CD4-positive, alpha-beta T cell (primary cell): ENCODE data around the gene PODN. TPM values are rescaled to one million over a fixed set of nuclear protein-coding genes. Genes with fewer than 3 reads are reported as not detected.

ENCODE experiments used
- ATAC-seq: fragments of 200-7000 bp; cut with Tn5 transposase; one replicate; pipeline ENCODE4 v1.10.0; 2022; ENCODE audit warnings: mild to moderate bottlenecking; ENCODE audit not compliant: poor library complexity
- CTCF ChIA-PET: fragments of 350-600 bp; sonication (Branson Sonifier 250); formaldehyde crosslinking; loops from one replicate; lab custom pipeline; 2021; ENCODE audit warnings: antibody characterized with exemption, inconsistent platforms; lab: Charles Lee
- POLR2A ChIA-PET: fragments of 350-600 bp; sonication (Branson Sonifier 250); formaldehyde crosslinking; loops from one replicate; lab custom pipeline; 2021; ENCODE audit warnings: antibody characterized with exemption, inconsistent platforms; lab: Charles Lee
- DNase-seq, 14 experiments: peaks; one replicate each; pipeline ENCODE4 v3.0.0-alpha.2; 2013 to 2020; ENCODE audit warnings: mixed read lengths in 2 of 14
- H3K27ac ChIP-seq, 2 donors: one replicate each; pipeline versions ENCODE4 v1.5.1 to v1.7.0; 2013; ENCODE audit warnings: low read length in 2 of 2, low read depth in 1 of 2, mild to moderate bottlenecking in 1 of 2
- H3K27me3 ChIP-seq, 2 experiments: 1 replicate in 1 of 2; 2 replicates in 1 of 2; pipeline versions ENCODE4 v1.6.1 to v1.7.0; 2013; ENCODE audit warnings: low read length in 2 of 2, control low read depth in 1 of 2, mild to moderate bottlenecking in 1 of 2, moderate library complexity in 1 of 2; ENCODE audit not compliant: insufficient read depth in 2 of 2, control insufficient read depth in 1 of 2
- H3K36me3 ChIP-seq: one replicate; pipeline ENCODE4 v1.6.1; 2013; ENCODE audit warnings: low read length, control low read depth; ENCODE audit not compliant: insufficient read depth
- H3K4me1 ChIP-seq: one replicate; pipeline ENCODE4 v1.6.1; 2013; ENCODE audit warnings: low read length, control low read depth; ENCODE audit not compliant: insufficient read depth
- H3K4me3 ChIP-seq: one replicate; pipeline ENCODE4 v1.5.1; 2013; ENCODE audit warnings: mild to moderate bottlenecking, low read length, moderate library complexity
- H3K9me3 ChIP-seq, 2 experiments: 1 replicate in 1 of 2; 2 replicates in 1 of 2; pipeline versions ENCODE4 v1.6.1 to v1.7.0; 2013; ENCODE audit warnings: low read length in 2 of 2, mild to moderate bottlenecking in 2 of 2, control low read depth in 1 of 2, moderate library complexity in 1 of 2; ENCODE audit not compliant: control insufficient read depth in 1 of 2, insufficient read depth in 1 of 2
- H3K27ac Mint-ChIP-seq: one replicate; pipeline ENCODE4 v1.8.0; 2020; ENCODE audit warnings: mixed read lengths
- H3K27me3 Mint-ChIP-seq: one replicate; pipeline ENCODE4 v1.8.0; 2021; ENCODE audit warnings: mixed read lengths
- H3K36me3 Mint-ChIP-seq: one replicate; pipeline ENCODE4 v1.8.0; 2021; ENCODE audit warnings: low read depth, mixed read lengths
- H3K4me1 Mint-ChIP-seq: one replicate; pipeline ENCODE4 v1.8.0; 2021; ENCODE audit warnings: low read depth, mixed read lengths
- H3K4me3 Mint-ChIP-seq: one replicate; pipeline ENCODE4 v1.8.0; 2020; ENCODE audit warnings: mild to moderate bottlenecking, mixed read lengths
- H3K9me3 Mint-ChIP-seq: one replicate; pipeline ENCODE4 v1.8.0; 2020; ENCODE audit warnings: mixed read lengths
- intact Hi-C, 2 experiments: fragments of 100-400 bp; cut with DNase I in 1 of 2; cut with micrococcal nuclease in 1 of 2; formaldehyde crosslinking; loops; one replicate each; pipeline versions ENCODE4 v1.15.1 to v1.9.0; 2023 to 2025; cut with DNase I, micrococcal nuclease
- total RNA-seq, 174 experiments: library from RNA in 2 of 174; stranded (reverse) in 2 of 174; gene quantifications; one replicate each; pipeline ENCODE4 v1.2.3 and lab custom pipeline; 2021 to 2026
- TF ChIP-seq, protein P1 (sequence below): fragments of 200-600 bp; IDR thresholded peaks from one replicate; pipeline ENCODE4 v1.8.0; 2022; ENCODE audit warnings: antibody characterized with exemption, mild to moderate bottlenecking

Gene PODN
- total RNA-seq, 2 experiments from 2014 or later = not detected

DNA sequence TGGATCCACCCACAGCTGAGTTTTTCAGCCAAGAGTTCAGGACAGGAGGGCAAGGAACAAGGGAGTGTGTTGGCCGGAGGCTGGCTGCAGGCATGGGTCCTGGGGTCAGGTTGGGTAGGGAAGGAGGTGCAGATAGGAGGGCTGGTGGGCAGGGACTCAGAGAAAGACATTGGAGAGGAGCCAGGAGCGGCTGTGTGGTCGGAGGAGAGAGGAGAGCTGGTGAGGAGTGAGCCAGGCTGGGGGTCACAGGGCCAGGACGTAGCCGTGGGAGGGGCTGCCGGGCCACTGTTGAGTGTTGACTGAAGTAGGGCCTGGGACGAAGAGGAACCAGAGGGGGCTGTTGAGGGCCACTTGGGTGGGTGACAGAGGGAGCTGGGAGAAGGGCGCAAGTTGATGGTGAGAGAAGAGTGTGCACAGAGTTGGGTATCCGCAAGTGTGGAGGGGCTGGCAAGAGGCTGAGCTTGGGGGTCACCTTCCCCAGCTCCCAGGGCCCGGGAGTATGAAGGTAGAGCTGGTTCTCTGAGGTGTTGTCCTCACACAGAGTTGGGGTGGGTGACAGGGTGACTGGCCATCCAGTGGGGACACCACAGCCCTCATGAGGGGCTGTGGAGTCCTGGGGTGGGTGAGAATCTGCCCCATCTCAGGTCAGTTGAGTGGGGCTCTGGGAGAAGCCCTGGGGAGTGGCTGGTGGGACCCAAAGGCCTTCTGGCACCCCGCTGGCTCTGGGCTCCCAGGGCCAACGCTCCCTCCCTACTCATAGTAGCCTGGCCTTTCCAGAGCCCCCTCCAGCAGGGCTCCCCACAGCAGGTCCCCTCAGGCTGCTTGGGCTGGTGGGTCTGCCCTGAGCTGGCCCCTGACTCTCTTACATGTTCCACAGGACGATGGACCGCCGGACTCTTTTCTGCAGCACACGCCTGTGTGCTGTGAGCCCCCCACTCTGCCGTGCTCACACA is 21.9 kb downstream of the PODN start:
- H3K4me3 ChIP-seq = no peak overlapping the region
- DNase-seq (no peak), ATAC-seq (no peak)
- ChIA-PET POLR2A (no interaction called here), CTCF (no interaction called here)
- no peaks in the 10 kb centered on the region for H3K4me1 ChIP-seq
- no peak overlapping the region for H3K4me3 Mint-ChIP-seq
- H3K9me3 Mint-ChIP-seq = no peaks in the 10 kb centered on the region
- no peak overlapping the region for H3K27ac ChIP-seq
- intact Hi-C loops = no loop called here
- no peaks in the 10 kb centered on the region for H3K27me3 Mint-ChIP-seq
- no peaks in the 10 kb centered on the region for H3K27me3 ChIP-seq
- peaks cover 0 to under 1% of the 10 kb centered on the region in 2 experiments for H3K9me3 ChIP-seq
- no peak overlapping the region for H3K27ac Mint-ChIP-seq
- no peaks in the 10 kb centered on the region for H3K36me3 ChIP-seq
- TF ChIP-seq, protein P1, sequence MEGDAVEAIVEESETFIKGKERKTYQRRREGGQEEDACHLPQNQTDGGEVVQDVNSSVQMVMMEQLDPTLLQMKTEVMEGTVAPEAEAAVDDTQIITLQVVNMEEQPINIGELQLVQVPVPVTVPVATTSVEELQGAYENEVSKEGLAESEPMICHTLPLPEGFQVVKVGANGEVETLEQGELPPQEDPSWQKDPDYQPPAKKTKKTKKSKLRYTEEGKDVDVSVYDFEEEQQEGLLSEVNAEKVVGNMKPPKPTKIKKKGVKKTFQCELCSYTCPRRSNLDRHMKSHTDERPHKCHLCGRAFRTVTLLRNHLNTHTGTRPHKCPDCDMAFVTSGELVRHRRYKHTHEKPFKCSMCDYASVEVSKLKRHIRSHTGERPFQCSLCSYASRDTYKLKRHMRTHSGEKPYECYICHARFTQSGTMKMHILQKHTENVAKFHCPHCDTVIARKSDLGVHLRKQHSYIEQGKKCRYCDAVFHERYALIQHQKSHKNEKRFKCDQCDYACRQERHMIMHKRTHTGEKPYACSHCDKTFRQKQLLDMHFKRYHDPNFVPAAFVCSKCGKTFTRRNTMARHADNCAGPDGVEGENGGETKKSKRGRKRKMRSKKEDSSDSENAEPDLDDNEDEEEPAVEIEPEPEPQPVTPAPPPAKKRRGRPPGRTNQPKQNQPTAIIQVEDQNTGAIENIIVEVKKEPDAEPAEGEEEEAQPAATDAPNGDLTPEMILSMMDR = no peak
- H3K36me3 Mint-ChIP-seq = no peaks in the 10 kb centered on the region
- no peaks in the 10 kb centered on the region for H3K4me1 Mint-ChIP-seq

DNA sequence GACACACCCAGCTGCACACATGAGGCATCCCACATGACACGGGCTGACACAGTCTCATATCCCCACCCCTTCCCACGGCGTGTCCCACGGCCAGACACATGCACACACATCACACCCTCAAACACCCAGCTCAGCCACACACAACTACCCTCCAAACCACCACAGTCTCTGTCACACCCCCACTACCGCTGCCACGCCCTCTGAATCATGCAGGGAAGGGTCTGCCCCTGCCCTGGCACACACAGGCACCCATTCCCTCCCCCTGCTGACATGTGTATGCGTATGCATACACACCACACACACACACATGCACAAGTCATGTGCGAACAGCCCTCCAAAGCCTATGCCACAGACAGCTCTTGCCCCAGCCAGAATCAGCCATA is 22.6 kb downstream of the PODN start:
- Mint-ChIP-seq H3K4me3 (no peak overlapping the region), H3K27ac (no peak overlapping the region), H3K9me3 (no peaks in the 10 kb centered on the region), H3K27me3 (no peaks in the 10 kb centered on the region), H3K36me3 (no peaks in the 10 kb centered on the region), H3K4me1 (no peaks in the 10 kb centered on the region)
- ATAC-seq = no peak
- no peaks in the 10 kb centered on the region for H3K4me1 ChIP-seq
- no peaks in the 10 kb centered on the region for H3K36me3 ChIP-seq
- H3K27ac ChIP-seq = no peak overlapping the region
- no peaks in the 10 kb centered on the region for H3K27me3 ChIP-seq
- intact Hi-C loops = no loop called here
- peak in 1 of 14 experiments; percentile 47 for DNase-seq
- no peaks in the 10 kb centered on the region for H3K9me3 ChIP-seq
- TF ChIP-seq, protein P1 = no peak
- POLR2A ChIA-PET = no interaction called here
- no peak overlapping the region for H3K4me3 ChIP-seq
- CTCF ChIA-PET = no interaction called here

DNA sequence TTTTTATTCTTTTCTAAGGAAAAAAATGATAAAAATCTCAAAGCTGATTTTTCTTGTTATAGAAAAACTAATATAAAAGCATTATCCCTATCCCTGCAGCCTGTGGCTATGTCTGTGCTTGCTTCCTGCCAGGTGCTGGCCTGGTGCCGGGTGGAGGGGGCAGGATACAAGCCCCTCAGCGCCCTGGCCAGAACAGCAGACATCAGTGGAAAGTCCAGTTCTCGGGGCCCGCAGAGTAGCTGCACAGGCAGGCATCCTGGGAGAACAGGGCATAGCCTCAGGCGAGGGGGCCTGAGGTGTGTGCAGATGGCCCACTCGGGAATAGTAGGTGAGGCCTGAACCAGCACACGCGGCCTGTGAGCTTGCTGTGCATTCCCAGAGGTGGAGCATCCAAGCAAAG is 23.4 kb downstream of the PODN start:
- ChIA-PET CTCF (no interaction called here), POLR2A (no interaction called here)

More for the DNA sequence above, 23.4 kb downstream of the PODN start:
- Histone ChIP-seq H3K27me3 (no peaks in the 10 kb centered on the region), H3K27ac (no peak overlapping the region), H3K4me1 (no peaks in the 10 kb centered on the region), H3K9me3 (no peaks in the 10 kb centered on the region), H3K36me3 (no peaks in the 10 kb centered on the region), H3K4me3 (no peak overlapping the region)
- TF ChIP-seq, protein P1 = no peak
- no peak for ATAC-seq
- DNase-seq = no peak
- no peak overlapping the region for H3K27ac Mint-ChIP-seq
- no peaks in the 10 kb centered on the region for H3K4me1 Mint-ChIP-seq
- H3K36me3 Mint-ChIP-seq = no peaks in the 10 kb centered on the region
- H3K9me3 Mint-ChIP-seq = no peaks in the 10 kb centered on the region
- H3K27me3 Mint-ChIP-seq = no peaks in the 10 kb centered on the region
- no peak overlapping the region for H3K4me3 Mint-ChIP-seq
- intact Hi-C loops = no loop called here
